Trophoblast cell (in vitro differentiated cells and primary cell): ENCODE data around the gene LAMA3.

Experiments
- DNase-seq, 2 donors: peaks; one replicate each; pipeline ENCODE4 v3.0.0-alpha.2; 2016
- H2AFZ ChIP-seq: 2 replicates; pipeline ENCODE4 v1.6.1; 2013; ENCODE audit warnings: low read length, moderate library complexity, mild to moderate bottlenecking; ENCODE audit not compliant: insufficient read depth, poor library complexity
- H2AK5ac ChIP-seq: 2 replicates; pipeline ENCODE4 v1.6.1; 2013; ENCODE audit warnings: mild to moderate bottlenecking, low read length
- H2BK120ac ChIP-seq: 2 replicates; pipeline ENCODE4 v1.6.1; 2013; ENCODE audit warnings: low read length, mild to moderate bottlenecking, moderate library complexity; ENCODE audit not compliant: insufficient read depth, poor library complexity
- H2BK12ac ChIP-seq: 2 replicates; pipeline ENCODE4 v1.6.1; 2013; ENCODE audit warnings: mild to moderate bottlenecking, low read length, moderate library complexity
- H2BK5ac ChIP-seq: 2 replicates; pipeline ENCODE4 v1.6.1; 2013; ENCODE audit warnings: low read length, low read depth, moderate library complexity, mild to moderate bottlenecking; ENCODE audit not compliant: poor library complexity
- H3K14ac ChIP-seq: 2 replicates; pipeline ENCODE4 v1.6.1; 2013; ENCODE audit warnings: mild to moderate bottlenecking, low read length
- H3K18ac ChIP-seq: 2 replicates; pipeline ENCODE4 v1.6.1; 2013; ENCODE audit warnings: mild to moderate bottlenecking, low read length
- H3K23ac ChIP-seq: 2 replicates; pipeline ENCODE4 v1.6.1; 2013; ENCODE audit warnings: low read length
- H3K27ac ChIP-seq: 2 replicates; pipeline ENCODE4 v1.5.1; 2013; ENCODE audit warnings: low read depth, mild to moderate bottlenecking, inconsistent platforms, low read length, moderate library complexity
- H3K27me3 ChIP-seq: 2 replicates; pipeline ENCODE4 v1.6.1; 2013; ENCODE audit warnings: inconsistent platforms, mild to moderate bottlenecking, low read length, moderate library complexity; ENCODE audit not compliant: insufficient read depth
- H3K36me3 ChIP-seq, 2 experiments: 1 replicate in 1 of 2; 2 replicates in 1 of 2; pipeline ENCODE4 v1.6.1; 2013; ENCODE audit warnings: low read length in 2 of 2, mild to moderate bottlenecking in 2 of 2, moderate library complexity in 1 of 2; ENCODE audit not compliant: insufficient read depth in 2 of 2, control insufficient read depth in 1 of 2
- H3K4ac ChIP-seq: 2 replicates; pipeline ENCODE4 v1.6.1; 2013; ENCODE audit warnings: low read depth, mild to moderate bottlenecking, low read length, moderate library complexity
- H3K4me1 ChIP-seq, 2 experiments: 1 replicate in 1 of 2; 2 replicates in 1 of 2; pipeline ENCODE4 v1.6.1; 2013; ENCODE audit warnings: low read length in 2 of 2, mild to moderate bottlenecking in 2 of 2, moderate library complexity in 1 of 2; ENCODE audit not compliant: insufficient read depth in 2 of 2, control insufficient read depth in 1 of 2
- H3K4me2 ChIP-seq: 2 replicates; pipeline ENCODE4 v1.6.1; 2013; ENCODE audit warnings: inconsistent platforms, mild to moderate bottlenecking, low read length, moderate library complexity
- H3K4me3 ChIP-seq: 2 replicates; pipeline ENCODE4 v1.5.1; 2013; ENCODE audit warnings: mild to moderate bottlenecking, low read depth, low read length, inconsistent platforms
- H3K79me1 ChIP-seq: one replicate; pipeline ENCODE4 v1.6.1; 2013; ENCODE audit warnings: low read length
- H3K79me2 ChIP-seq: 2 replicates; pipeline ENCODE4 v1.6.1; 2013; ENCODE audit warnings: low read length, mild to moderate bottlenecking; ENCODE audit not compliant: control insufficient read depth, insufficient read depth, poor library complexity
- H3K9ac ChIP-seq: 2 replicates; pipeline ENCODE4 v1.6.1; 2013; ENCODE audit warnings: mild to moderate bottlenecking, low read length
- H3K9me3 ChIP-seq: 2 replicates; pipeline ENCODE4 v1.6.1; 2013; ENCODE audit warnings: low read depth, mild to moderate bottlenecking, control low read depth, inconsistent platforms, low read length; ENCODE audit not compliant: insufficient read depth
- H4K12ac ChIP-seq: 2 replicates; pipeline ENCODE4 v1.6.1; 2013; ENCODE audit warnings: low read depth, mild to moderate bottlenecking, low read length, moderate library complexity
- H4K8ac ChIP-seq: 2 replicates; pipeline ENCODE4 v1.6.1; 2013; ENCODE audit warnings: low read depth, mild to moderate bottlenecking, low read length, moderate library complexity
- H4K91ac ChIP-seq: one replicate; pipeline ENCODE4 v1.6.1; 2013; ENCODE audit warnings: low read depth, mild to moderate bottlenecking, low read length, moderate library complexity
- WGBS: extraction: QIAGEN DNeasy Blood & Tissue Kit; methylation state at CpG from one replicate; pipeline ENCODE4 v1.1.7; 2013; ENCODE audit warnings: missing lambda C conversion rate; ENCODE audit not compliant: insufficient read length, insufficient coverage; ENCODE audit errors: extremely low coverage; 5-methylcytosine and 5-hydroxymethylcytosine counted together

LAMA3 gene

DNA sequence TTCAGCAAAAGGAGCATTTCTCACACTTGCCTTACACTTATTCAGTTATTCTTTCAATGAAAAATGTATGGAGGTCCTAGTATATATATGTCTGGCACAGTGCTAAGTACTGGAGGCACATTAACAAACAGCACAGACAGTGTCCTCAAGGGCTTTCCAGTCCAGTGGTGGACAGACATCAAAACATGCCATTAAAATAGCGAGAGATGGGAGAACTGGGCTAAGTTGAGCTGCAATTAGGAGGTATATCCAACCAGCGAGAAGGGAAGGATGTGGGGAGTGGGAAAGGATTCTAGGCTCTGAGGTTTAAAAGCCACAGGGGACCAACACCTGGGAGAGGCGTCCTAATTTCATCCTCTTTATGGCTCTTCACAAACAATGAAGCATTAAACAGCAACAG is 197.8 kb downstream of the LAMA3 start:
- Histone ChIP-seq H4K12ac (no peak overlapping the region), H2BK5ac (no peak overlapping the region), H3K79me2 (no peaks in the 10 kb centered on the region), H4K8ac (no peak overlapping the region), H3K14ac (no peak overlapping the region), H3K4ac (no peak overlapping the region), H3K27me3 (no peaks in the 10 kb centered on the region), H4K91ac (no peak overlapping the region), H3K9me3 (no peaks in the 10 kb centered on the region), H3K36me3 (no peaks in the 10 kb centered on the region), H3K79me1 (no peaks in the 10 kb centered on the region), H2AFZ (no peak overlapping the region), H3K18ac (no peak overlapping the region), H3K9ac (no peak overlapping the region), H2AK5ac (no peak overlapping the region), H3K27ac (no peak overlapping the region), H2BK12ac (no peak overlapping the region), H3K23ac (no peak overlapping the region), H3K4me3 (no peak overlapping the region), H3K4me1 (no peaks in the 10 kb centered on the region), H3K4me2 (no peak overlapping the region), H2BK120ac (no peak overlapping the region)
- no CpG with 5 or more reads among the region's 3 CpGs for WGBS
- DNase-seq: no peak

DNA sequence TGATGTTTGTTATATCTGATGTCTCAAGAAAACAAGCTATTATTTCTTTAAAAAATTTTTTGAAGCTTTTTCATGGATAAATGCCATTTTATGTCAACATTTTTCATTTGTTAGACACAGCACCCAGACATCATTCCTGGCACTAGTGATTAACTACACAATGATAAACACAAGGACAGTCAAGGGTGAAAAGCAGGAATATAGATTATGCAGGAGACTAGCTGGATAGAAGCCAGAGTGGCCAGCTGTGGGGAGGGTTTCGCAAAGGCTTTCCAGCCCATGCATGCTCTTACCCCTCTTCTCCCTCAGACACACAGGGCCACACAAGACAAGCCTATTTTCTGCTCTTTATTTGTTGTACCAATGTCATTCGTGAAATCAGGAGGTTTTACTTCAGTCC is 198.2 kb downstream of the LAMA3 start:
- H2BK12ac ChIP-seq: no peak overlapping the region
- no peaks in the 10 kb centered on the region for H3K4me1 ChIP-seq
- no peak overlapping the region for H3K4me2 ChIP-seq

DNA sequence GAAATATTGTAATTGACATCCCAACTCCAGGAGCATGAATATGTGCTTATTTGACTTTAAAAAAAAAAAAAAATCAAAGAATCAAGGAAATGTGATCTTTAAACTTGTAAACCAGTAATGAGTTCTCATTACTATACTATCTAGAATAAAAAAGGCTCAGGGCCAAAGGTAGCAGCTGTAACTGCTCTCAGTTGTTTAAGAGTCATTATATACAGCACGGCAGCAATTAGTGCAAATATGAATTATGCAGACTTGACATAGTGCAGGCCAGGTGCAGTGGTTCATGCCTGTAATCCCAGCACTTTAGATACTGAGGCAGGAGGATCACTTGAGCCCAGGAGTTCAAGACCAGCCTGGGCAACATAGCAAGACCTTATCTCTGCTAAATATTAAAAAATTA is 199.6 kb downstream of the LAMA3 start:
- H3K4ac ChIP-seq: no peak overlapping the region
- no peak overlapping the region for H3K23ac ChIP-seq
- no peak overlapping the region for H2BK5ac ChIP-seq
- no peak for DNase-seq
- H4K8ac ChIP-seq: no peak overlapping the region
- H3K27me3 ChIP-seq: no peaks in the 10 kb centered on the region
- no peaks in the 10 kb centered on the region for H3K36me3 ChIP-seq
- H3K4me1 ChIP-seq: no peaks in the 10 kb centered on the region
- no peak overlapping the region for H2AK5ac ChIP-seq
- H2BK12ac ChIP-seq: no peak overlapping the region
- no peak overlapping the region for H2BK120ac ChIP-seq
- H2AFZ ChIP-seq: no peak overlapping the region
- no peak overlapping the region for H3K4me3 ChIP-seq
- no peaks in the 10 kb centered on the region for H3K79me1 ChIP-seq
- no peaks in the 10 kb centered on the region for H3K9me3 ChIP-seq
- no peaks in the 10 kb centered on the region for H3K79me2 ChIP-seq
- H4K91ac ChIP-seq: no peak overlapping the region
- no peak overlapping the region for H3K14ac ChIP-seq
- H3K27ac ChIP-seq: no peak overlapping the region
- H3K9ac ChIP-seq: no peak overlapping the region
- no peak overlapping the region for H3K18ac ChIP-seq
- H3K4me2 ChIP-seq: no peak overlapping the region
- WGBS: no CpG with 5 or more reads among the region's 1 CpG
- H4K12ac ChIP-seq: no peak overlapping the region

More for the DNA sequence above, 198.2 kb downstream of the LAMA3 start:
- Histone ChIP-seq H3K9me3 (no peaks in the 10 kb centered on the region), H3K14ac (no peak overlapping the region), H3K18ac (no peak overlapping the region), H4K12ac (no peak overlapping the region), H2BK5ac (no peak overlapping the region), H3K36me3 (no peaks in the 10 kb centered on the region), H2AFZ (no peak overlapping the region), H3K27ac (no peak overlapping the region), H2AK5ac (no peak overlapping the region), H3K9ac (no peak overlapping the region), H4K8ac (no peak overlapping the region), H2BK120ac (no peak overlapping the region), H3K27me3 (no peaks in the 10 kb centered on the region), H3K79me2 (no peaks in the 10 kb centered on the region), H3K4me3 (no peak overlapping the region), H3K23ac (no peak overlapping the region), H4K91ac (no peak overlapping the region), H3K4ac (no peak overlapping the region), H3K79me1 (no peaks in the 10 kb centered on the region)
- no CpG with 5 or more reads among the region's 2 CpGs for WGBS
- DNase-seq: no peak

DNA sequence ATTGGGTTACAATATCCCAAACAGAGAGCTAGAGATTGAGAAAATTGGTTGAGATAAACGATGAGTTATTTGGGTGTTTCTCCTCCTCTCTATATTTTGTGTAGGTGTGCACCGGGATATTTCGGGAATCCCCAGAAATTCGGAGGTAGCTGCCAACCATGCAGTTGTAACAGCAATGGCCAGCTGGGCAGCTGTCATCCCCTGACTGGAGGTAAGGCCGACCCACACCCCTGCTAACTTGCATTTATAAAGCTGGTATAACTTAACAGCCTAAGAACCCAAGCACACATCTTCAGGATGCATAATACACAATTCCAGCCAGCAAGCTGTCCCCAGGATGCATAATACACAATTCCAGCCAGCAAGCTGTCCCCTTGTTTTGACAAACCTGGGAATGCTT is 200.7 kb downstream of the LAMA3 start:
- Histone ChIP-seq H3K14ac (no peak overlapping the region), H3K4me2 (no peak overlapping the region), H4K8ac (no peak overlapping the region), H2BK5ac (no peak overlapping the region), H3K4me3 (no peak overlapping the region), H2BK120ac (no peak overlapping the region), H3K79me2 (no peaks in the 10 kb centered on the region), H3K4me1 (no peaks in the 10 kb centered on the region), H4K91ac (no peak overlapping the region), H2AK5ac (no peak overlapping the region), H3K18ac (no peak overlapping the region), H3K4ac (no peak overlapping the region), H3K36me3 (no peaks in the 10 kb centered on the region), H3K9me3 (peaks cover 2% of the 10 kb centered on the region), H3K23ac (no peak overlapping the region), H3K9ac (no peak overlapping the region), H2AFZ (no peak overlapping the region), H3K27ac (no peak overlapping the region), H2BK12ac (no peak overlapping the region), H4K12ac (no peak overlapping the region), H3K27me3 (peaks cover 2% of the 10 kb centered on the region), H3K79me1 (no peaks in the 10 kb centered on the region)
- no CpG with 5 or more reads among the region's 5 CpGs for WGBS
- DNase-seq: no peak
